Activated CD8-positive, alpha-beta memory T cell treated with anti-CD3 and anti-CD28 coated beads for 36 hours (primary cell): ENCODE data around the gene ATP1A1. TPM values are rescaled to one million over a fixed set of nuclear protein-coding genes. Genes with fewer than 3 reads are reported as not detected.

Source experiments
- CTCF ChIA-PET: fragments of 350-600 bp; sonication (Branson Sonifier 250); formaldehyde crosslinking; loops from one replicate; lab custom pipeline; 2021; ENCODE audit warnings: antibody characterized with exemption; lab: Charles Lee
- POLR2A ChIA-PET: fragments of 350-600 bp; sonication (Branson Sonifier 250); formaldehyde crosslinking; loops from one replicate; lab custom pipeline; 2021; ENCODE audit warnings: antibody characterized with exemption; lab: Charles Lee
- total RNA-seq, 2 experiments: library from RNA; stranded (reverse); gene quantifications; one replicate each; pipeline ENCODE4 v1.2.3, GENCODE V29; 2021

ATP1A1 gene
- total RNA-seq, 2 experiments from 2014 or later = 289 to 295 TPM

DNA sequence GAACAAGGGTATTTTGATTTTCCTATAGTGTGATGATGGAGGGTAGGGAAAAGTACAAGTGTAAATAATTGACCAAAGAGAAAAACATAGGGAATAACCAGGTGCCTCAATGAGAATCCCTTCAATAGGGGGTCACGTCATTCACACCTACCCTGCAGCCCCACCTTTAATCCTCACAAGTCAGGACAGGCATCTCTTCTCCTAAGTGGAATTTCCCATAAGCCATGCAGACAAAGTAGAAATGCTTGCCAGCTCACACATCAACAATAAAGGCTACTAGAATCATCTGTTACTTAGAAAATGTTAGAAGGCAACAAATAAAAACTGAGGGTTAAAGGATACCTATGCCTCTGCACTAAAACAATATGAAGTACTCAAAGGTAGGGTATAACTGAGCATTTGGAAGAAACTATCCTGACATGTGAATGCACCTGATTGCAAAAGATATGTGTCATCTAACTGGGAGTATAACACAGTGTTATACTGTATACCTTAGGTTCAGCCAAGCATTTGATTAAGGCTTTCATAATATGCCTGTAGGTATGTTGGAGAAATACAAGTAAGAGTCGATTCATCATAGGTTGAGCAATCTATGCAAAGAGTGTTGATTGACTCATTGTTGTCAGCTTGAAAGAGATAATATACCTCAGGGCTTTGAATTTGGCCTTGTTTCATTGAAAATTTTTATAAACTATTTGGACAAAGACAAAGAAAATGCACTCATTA is 32.4 kb upstream of the ATP1A1 start:
- POLR2A ChIA-PET = no interaction called here
- CTCF ChIA-PET = no interaction called here

DNA sequence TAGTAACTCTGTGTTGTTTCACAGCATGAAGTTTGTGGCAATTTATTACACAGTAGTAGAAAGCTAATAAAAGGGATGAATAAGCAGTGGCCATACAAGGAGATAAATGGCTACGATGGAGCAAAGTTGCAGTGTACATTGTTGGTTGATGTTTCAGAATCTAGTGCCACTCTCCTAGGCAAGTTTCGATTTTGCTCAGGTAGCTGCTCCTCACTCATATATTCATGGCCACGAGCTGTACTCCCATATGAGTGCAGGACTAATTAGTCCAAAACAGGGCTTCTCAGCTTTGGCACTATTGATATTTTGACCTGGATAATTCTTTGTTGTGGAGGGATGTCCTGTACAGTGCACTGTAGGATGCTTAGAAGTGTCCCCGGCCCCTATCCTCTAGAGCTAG is 30.0 kb upstream of the ATP1A1 start:
- CTCF ChIA-PET = no interaction called here
- POLR2A ChIA-PET = no interaction called here

DNA sequence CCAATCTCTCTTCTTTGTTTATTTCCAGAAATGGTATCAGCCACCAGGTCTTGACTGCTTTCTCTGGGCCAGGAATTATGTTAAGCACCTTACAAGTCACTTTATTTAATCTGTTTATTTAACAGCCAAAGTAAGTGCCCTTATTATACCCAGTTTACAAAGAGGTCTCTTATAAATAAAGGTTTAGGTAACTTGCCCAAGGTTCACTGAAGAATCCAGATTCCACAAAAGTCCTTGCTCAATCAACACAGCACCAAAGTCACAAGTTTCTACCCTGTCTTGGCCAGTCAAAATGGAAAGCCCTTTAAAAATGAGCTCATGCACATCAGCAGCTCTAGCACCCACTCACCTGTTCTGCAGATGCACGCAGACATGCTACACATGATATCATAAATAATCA is 28.0 kb upstream of the ATP1A1 start:
- ChIA-PET CTCF (interaction anchor here (0.5 to 0.7 kb wide), 2 partner anchors 80 to 118 kb away, joined by 3 read pairs; no protein-coding TSS in a partner anchor), POLR2A (no interaction called here)

DNA sequence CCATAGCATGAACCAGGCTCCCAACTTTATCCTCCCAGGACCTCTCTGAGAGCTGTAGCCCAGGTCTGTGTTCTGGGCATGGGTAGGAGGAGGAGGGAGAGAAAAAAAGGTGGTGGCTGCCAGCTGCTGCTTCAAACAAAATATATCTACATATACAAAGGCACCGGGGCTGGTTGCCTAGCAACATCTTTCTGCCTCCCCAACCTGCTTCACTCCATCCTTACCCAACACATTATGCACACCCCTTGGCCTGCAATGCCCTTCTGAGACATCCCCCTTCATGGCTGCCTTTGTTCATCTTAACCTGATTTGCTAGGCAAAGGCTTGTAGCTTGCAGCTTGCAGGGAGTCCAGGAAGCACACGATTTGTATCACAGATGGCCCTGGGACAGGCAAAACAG is 27.2 kb upstream of the ATP1A1 start:
- ChIA-PET CTCF (no interaction called here), POLR2A (no interaction called here)

DNA sequence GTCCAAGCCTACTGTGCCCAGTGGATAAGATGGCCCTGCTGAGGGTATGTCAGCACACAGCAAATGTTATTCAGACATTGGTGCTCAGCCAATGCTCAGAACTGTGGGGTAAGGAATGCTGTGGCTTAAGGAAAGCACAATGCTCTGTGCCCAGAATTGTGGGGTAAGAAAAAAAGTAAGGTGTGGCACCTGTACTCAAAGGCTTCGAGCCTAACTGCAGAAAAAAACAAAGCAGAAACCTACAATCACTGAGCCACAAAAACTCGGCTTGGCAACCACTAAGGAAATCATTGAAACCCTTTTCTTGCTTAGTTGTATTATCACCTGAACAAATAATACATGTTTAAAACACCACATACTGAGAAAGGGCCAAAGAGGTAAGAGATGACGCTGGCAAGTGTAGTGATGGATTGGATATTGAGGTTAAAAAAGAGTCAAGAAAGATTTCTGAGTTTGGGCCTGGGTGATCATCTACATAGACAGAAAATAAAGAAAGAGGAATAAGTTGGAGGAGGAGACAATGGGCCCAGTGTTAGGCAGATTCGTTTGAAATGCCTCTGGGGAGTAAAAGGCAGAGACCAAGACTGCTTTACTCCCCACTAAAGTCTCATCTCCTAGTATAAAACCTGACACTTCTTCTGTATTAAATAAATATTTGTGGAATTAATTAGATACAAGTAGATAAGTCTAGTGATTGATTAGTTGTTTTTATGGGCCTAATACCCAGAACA is 25.9 kb upstream of the ATP1A1 start:
- ChIA-PET CTCF (no interaction called here), POLR2A (no interaction called here)

DNA sequence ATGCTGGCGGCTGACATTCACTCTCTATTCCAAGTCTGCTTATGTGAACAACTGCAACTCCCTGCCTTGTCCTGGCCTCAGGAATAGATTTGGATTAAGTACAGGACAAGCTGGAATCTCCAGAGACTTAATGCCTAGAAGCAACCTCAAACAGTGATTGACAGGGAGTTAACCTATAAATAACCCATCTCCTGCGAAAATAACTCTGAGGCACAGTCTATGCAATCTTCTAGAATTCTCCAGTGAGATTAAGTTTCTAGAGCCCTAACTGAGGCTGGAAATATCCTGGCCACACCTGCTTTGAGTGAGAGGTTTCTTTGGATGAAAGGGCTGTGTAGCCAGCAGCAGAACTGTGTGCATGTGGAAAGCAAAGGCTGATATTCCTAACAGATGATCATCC is 25.3 kb upstream of the ATP1A1 start:
- ChIA-PET CTCF (no interaction called here), POLR2A (no interaction called here)

DNA sequence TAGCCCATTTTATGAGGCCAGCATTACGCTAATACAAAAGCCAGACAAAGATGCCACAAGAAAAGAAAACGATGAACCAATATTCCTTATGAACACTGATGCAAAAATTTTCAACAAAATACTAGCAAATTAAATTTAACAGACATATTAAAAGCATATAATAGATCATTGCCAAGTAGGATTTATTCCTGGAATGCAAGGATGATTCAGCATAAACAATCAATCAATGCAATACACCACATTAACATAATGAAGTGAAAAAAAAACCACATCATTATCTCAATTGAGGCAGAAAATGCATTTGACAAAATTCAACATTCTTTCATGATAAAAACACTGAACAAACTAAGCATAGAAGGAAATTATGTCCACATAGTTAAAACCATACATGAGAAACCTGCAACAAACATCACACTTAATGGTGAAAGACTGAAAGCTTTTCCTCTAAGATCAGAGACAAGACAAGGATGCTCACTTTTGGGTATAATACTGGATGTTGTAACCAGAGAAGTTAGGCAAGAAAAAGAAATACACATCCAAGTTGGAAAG is 22.9 kb upstream of the ATP1A1 start:
- CTCF ChIA-PET = no interaction called here
- POLR2A ChIA-PET = no interaction called here

DNA sequence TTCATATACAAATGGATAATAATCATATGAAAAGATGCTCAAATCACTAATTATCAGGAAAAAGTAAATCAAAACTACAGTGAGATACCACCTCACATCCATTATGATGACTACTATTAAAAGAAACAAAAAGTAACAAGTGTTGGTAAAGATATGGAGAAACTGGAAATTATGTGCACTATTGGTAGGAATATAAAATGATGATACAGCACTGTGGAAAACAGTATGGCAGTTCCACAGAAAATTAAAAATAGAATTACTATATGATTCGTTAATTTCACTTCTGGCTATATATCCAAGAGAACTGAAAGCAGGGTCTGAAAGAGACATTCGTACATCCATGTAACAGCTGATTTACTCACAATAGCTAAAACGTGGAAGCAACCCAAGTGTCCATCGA is 21.1 kb upstream of the ATP1A1 start:
- POLR2A ChIA-PET = interaction anchor here (0.6 kb wide), 1 partner anchor 453 kb away, joined by 3 read pairs; no protein-coding TSS in a partner anchor

DNA sequence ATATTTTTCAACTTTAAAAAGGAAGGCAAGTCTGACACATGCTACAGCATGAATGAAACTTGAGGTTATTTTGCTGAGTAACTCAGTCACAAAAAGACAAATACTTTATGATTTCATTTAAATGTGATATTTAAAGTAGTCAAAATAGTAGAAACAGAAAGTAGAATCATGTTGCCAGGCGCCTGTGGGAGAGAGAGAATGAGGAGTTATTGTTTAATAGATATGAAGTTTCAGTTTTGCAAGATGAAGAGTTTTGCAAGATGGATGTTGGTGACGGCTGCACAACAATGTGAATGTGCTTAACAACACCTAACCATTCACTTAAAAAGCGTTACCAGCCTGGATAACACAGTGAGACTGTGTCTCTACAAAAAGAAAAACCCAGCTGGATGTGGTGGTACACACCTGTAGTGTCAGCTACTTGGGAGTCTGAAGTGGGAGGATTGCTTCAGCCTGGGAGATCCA is 20.7 kb upstream of the ATP1A1 start:
- ChIA-PET POLR2A (interaction anchor here (0.6 kb wide), 1 partner anchor 453 kb away, joined by 3 read pairs; no protein-coding TSS in a partner anchor), CTCF (interaction anchor here (0.7 kb wide), 1 partner anchor 197 kb away, joined by 5 read pairs; no protein-coding TSS in a partner anchor)

More for the DNA sequence above, 21.1 kb upstream of the ATP1A1 start:
- CTCF ChIA-PET = no interaction called here

DNA sequence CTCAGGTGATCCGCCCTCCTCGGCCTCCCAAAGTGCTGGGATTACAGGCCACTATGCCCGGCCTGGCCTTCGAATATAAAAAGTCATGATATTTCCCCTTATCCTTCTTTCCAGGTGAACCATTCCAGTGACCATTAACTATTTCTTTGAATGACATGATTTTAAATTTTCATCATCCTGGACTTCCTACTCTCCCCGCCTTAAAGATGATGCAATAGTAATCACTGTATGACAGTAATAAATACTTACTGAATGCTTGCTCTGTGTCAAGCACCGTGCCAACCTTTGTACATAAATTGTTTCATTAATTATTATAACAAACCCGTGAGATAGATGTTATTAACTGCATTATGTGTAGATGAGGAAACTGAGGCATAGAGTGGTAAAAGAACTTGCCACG is 19.9 kb upstream of the ATP1A1 start:
- ChIA-PET POLR2A (interaction anchor here (0.7 kb wide), 1 partner anchor 1842 kb away, joined by 6 read pairs; the partner anchor contains the start of gene TRIM33), CTCF (no interaction called here)

DNA sequence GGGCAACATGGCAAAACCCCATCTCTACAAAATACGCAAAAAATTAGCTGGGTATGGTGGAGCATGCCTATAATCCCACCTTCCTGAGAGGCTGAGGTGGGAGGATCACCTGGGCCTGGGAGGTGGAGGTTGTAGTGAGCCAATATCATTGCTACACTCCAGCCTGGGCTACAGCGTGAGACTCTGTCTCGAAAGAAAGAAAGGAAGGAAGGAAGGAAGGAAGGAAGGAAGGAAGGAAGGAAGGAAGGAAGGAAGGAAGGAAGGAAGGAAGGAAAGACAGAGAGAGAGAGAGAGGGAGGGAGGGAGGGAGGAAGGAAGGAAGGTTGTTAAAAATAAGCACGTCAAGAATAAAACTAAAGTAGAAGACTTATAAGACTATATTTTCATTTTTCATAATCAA is 17.0 kb upstream of the ATP1A1 start:
- CTCF ChIA-PET = no interaction called here
- POLR2A ChIA-PET = no interaction called here

DNA sequence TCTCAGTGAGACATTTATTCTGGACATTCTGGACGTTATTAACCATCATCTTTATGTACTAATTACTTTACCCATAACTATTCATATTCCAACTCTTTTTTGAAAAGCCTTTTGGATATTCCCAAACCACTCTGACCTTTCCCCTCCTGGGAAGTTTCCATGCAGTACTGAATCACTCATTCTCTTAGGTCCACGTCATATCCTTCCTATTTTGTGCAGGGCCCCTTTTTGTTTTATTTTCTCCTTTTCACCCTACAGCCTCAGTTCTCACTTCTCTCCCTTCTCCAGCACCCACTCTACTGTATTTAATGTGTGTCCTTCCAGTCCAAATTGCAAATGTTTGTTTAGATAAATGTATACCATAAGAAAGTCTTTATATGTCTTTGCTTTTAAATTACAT is 16.4 kb upstream of the ATP1A1 start:
- CTCF ChIA-PET = no interaction called here
- POLR2A ChIA-PET = no interaction called here

DNA sequence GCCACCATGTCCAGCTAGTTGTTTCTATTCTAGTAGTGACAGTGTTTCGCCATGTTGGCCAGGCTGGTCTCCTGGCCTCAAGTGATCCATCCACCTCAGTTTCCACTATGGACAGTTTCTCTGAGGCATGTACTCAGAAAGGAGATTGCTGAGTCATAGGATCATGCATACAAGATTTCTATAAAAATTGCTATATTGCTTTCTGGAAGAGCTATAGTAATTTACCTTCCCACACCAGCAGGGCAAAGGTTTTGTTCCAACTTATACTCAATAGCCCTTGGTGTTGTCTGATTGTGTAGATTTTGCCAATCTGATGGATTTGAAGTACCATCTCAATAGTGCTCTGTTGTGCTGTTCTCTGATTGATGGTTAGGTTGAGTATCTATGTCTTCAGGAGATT is 15.6 kb upstream of the ATP1A1 start:
- CTCF ChIA-PET = interaction anchor here (0.6 to 1.5 kb wide), 2 partner anchors 19 to 128 kb away, joined by 3 to 4 read pairs; no protein-coding TSS in a partner anchor

DNA sequence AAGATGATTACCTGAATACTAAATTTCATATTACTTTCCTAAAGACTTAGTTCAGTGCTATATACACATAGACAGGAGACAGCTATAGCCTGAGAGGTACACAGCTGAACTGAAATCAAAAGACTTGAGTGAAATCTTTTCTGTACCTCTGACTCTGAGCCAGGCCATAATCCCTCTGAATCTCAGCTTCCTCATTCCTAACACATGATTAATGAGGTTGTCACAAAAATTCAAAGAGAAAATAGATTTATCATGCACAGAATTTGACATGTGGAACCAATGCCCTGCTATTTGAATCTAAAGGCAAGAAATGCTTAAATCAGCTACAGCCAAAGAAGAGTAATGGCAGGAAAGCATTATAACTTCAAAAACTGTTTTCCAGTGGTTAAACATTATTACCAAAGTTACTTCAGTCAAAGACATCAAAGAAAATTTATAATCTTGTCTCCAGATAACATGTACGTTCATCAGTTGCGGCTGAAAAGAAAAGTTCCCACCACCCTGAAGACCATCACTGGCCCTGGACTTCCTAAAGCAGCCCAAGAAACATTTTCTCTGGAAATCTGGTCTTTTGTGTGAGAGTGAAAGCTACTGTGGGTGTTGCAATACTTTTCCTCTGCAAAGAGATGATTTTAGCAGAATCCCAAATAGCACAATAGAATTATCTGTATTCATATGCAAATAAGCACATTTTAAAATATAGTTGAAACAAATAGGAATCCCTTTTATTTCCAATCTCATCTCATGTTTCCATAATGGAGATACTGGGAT is 13.8 kb upstream of the ATP1A1 start:
- POLR2A ChIA-PET = no interaction called here
- CTCF ChIA-PET = interaction anchor here (0.8 to 1.5 kb wide), 4 partner anchors 9 to 220 kb away, joined by 3 to 4 read pairs (median 3); no protein-coding TSS in a partner anchor

More for the DNA sequence above, 15.6 kb upstream of the ATP1A1 start:
- POLR2A ChIA-PET = no interaction called here

DNA sequence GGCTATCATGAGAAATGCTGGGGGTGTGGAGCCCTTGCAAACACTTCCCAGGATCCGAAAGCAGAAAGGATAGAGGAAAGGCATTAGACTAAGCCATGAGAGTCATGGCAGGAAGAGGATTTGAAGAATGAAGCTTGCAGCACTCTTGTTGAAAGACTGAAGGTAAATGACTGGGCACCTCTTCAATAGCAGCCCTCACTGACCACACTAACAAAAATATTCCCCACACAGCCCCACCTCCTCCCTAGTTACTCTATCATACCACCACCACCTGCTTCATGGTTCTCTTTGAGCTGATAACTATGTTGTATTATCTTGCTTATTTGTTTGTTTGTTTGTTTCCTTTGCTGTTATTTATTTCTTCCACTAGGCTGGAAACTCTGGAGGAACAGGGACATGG is 13.2 kb upstream of the ATP1A1 start:
- ChIA-PET POLR2A (interaction anchor here (0.6 kb wide), 1 partner anchor 11 kb away, joined by 5 read pairs; no protein-coding TSS in a partner anchor), CTCF (interaction anchor here (0.8 kb wide), 2 partner anchors 73 to 139 kb away, joined by 3 read pairs; no protein-coding TSS in a partner anchor)

DNA sequence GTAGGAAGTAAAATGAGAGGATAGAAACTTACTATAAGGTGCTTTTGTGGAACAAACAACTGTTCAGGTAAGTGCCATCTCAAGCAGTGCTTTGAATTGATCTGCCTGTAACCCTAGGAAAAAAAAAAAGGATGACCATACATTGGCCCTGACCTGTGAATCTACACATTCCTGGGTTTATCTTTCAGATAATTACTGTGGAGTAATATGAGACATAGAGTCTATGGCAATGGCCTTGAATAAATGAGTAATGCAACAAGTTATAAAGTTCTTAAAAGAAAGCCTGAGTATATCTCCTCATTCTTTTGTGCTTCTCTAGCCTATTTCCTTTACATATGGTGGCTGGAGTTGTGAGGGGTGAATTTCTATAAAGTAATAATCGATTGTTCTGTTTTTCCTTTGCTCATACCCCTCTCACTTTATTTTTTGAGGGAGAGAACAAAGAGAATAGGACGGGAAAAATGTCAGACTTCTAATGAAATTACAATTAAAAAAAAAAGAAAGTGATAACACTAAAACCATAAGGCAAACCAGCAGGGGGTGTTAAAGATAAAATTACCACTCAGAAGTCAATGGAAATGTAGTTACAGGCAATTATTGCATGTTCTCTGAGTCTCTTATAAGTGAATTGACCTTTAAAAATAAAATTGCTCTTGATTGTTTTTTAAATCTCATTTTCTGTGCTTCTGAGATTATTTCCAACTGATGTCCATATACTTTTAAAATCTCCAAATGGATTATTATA is 12.4 kb upstream of the ATP1A1 start:
- ChIA-PET POLR2A (interaction anchor here (0.6 kb wide), 1 partner anchor 12 kb away, joined by 5 read pairs; no protein-coding TSS in a partner anchor), CTCF (interaction anchor here (0.8 kb wide), 2 partner anchors 73 to 139 kb away, joined by 3 read pairs; no protein-coding TSS in a partner anchor)

DNA sequence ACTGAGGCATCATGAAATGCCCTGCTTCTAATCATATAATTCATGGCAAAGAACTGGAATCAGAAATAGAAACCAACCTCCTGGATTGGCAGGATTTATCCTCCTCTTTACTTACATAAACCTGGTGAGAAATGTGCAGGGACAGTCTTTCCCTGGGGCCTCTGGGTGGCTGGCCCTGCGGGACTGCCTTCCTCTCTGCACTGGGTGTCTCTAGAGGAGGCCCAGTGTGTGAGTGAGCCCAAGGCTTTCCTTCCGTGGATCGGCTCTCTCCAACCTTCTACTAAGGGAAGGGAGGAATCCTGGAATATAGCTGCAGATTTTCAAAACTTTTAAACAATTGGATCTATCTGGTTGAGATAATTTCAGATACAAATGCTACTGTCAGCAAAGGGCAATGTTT is 11.4 kb upstream of the ATP1A1 start:
- POLR2A ChIA-PET = no interaction called here
- CTCF ChIA-PET = no interaction called here

DNA sequence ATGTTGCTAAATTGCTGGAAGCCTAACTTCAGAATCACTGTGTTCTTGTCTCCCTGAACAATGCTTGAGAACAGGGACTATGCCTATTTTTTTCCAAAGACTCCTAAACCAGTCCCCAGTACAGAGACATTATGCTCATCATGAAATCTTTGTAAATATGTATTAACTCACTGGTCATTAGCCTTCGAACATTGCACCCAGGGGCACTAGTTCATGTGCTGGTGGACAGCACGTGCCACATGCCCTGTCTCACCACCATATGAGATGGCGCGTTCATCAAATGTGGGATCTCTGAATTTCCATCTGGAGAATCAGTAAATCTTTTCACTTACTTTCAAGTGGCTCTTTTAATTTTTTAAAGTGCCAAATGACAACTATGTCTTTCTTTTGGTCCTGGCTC is 11.0 kb upstream of the ATP1A1 start:
- ChIA-PET CTCF (no interaction called here), POLR2A (no interaction called here)
